Small intestine (tissue), 7 donors: ENCODE results near the gene C1orf122. TPM values are rescaled to one million over a fixed set of nuclear protein-coding genes. Genes with fewer than 3 reads are reported as not detected.
A peak's percentile ranks its signal among the peaks of the same experiment; 100 is the strongest.

Experiments
- DNase-seq, 2 donors: peaks; one replicate each; pipeline versions ENCODE4 v3.0.0 to v3.0.0-alpha.2; 2013
- FAIRE-seq: peaks from 2 replicates; lab custom pipeline; 2012; peaks lifted over from hg19 to GRCh38; lab: Jason Lieb, UNC
- H3K27ac ChIP-seq, 3 donors: one replicate each; pipeline ENCODE4 v1.5.1; 2013; ENCODE audit warnings: low read length in 2 of 3, mild to moderate bottlenecking in 2 of 3, control low read depth in 1 of 3, inconsistent platforms in 1 of 3, low read depth in 1 of 3, moderate library complexity in 1 of 3
- H3K27me3 ChIP-seq, 3 donors: one replicate each; pipeline ENCODE4 v1.6.1; 2013; ENCODE audit warnings: low read length in 3 of 3, inconsistent platforms in 1 of 3; ENCODE audit not compliant: control insufficient read depth in 3 of 3, insufficient read depth in 3 of 3
- H3K36me3 ChIP-seq, 3 donors: one replicate each; pipeline ENCODE4 v1.6.1; 2013; ENCODE audit warnings: low read length in 3 of 3, inconsistent platforms in 1 of 3, low read depth in 1 of 3, mild to moderate bottlenecking in 1 of 3, moderate library complexity in 1 of 3; ENCODE audit not compliant: control insufficient read depth in 3 of 3, insufficient read depth in 2 of 3
- H3K4me1 ChIP-seq, 3 donors: one replicate each; pipeline ENCODE4 v1.6.1; 2013; ENCODE audit warnings: low read length in 2 of 3, inconsistent platforms in 1 of 3, low read depth in 1 of 3, mild to moderate bottlenecking in 1 of 3, moderate library complexity in 1 of 3; ENCODE audit not compliant: control insufficient read depth in 3 of 3, insufficient read depth in 2 of 3
- H3K4me3 ChIP-seq, 3 donors: one replicate each; pipeline ENCODE4 v1.5.1; 2013; ENCODE audit warnings: low read length in 3 of 3, control low read depth in 1 of 3, inconsistent platforms in 1 of 3, low read depth in 1 of 3, mild to moderate bottlenecking in 1 of 3, moderate library complexity in 1 of 3
- H3K9me3 ChIP-seq, 2 donors: one replicate each; pipeline ENCODE4 v1.6.1; 2013; ENCODE audit warnings: low read depth in 1 of 2, low read length in 1 of 2; ENCODE audit not compliant: control insufficient read depth in 2 of 2, insufficient read depth in 1 of 2
- WGBS, 3 donors: extraction: QIAGEN DNeasy Blood & Tissue Kit; methylation state at CpG; one replicate each; pipeline ENCODE4 v1.1.7; 2013; 5-methylcytosine and 5-hydroxymethylcytosine counted together
- polyA plus RNA-seq, 4 donors: library from polyadenylated mRNA; stranded (reverse) in 3 of 4; unstranded in 1 of 4; fragments of 200-250 nt in 3 of 4; fragments of 120-200 nt in 1 of 4; gene quantifications; one replicate each; pipeline versions ENCODE4 v1.2.1 to v1.2.3, GENCODE V29; 2013
- donor health status: healthy with polysubstance abuse.
- donor health status: control.
- donor health status: control.
- donor health status: Bipolar disorder and iron deficiency.
- donor health status: healthy.

C1orf122 gene
- polyA plus RNA-seq, 4 donors = 29.6 to 44.0 (median 38.6) TPM

DNA sequence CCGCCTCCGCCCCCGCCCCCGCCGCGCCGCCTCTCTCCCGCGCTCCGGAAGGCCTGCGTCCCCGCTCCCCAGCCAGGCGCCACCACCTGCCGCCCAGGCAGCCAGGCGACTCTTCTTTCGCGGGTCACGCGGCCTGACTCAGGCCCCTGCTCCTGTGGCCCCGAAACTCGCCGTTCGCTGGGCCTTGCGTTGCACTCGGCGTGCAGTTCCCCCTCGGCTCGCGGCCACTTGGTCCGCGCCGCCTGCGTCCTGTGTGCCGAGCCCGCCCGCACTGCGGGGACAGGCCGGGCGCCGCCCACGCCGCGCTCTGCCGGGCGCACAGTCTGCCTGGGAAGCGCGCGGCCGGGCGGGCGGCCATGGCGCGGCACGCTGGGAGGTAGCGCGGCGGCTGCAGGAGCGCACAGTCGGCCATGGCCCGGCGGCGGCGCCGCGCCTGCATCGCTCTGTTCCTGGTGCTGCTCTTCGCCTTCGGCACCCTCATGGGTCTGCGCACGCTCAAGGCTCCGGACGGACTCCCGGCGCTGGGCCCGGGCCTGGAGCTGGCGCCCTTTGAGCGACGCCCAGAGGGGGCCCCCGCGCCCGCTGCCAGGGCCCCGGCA lies 13.7 kb upstream of the C1orf122 start, which contains the start of gene MANEAL:
Gene MANEAL, plus strand, starts transcription at position 75 of the 599 bp plus-strand sequence. Its CDS starts 336 bp downstream, at position 411.
- H3K36me3 ChIP-seq = no peaks in the 10 kb centered on the region
- WGBS, 3 donors = 0 to 1% (median 0%) methylated on average over 28 to 82 of the region's 82 CpGs
- H3K9me3 ChIP-seq = no peaks in the 10 kb centered on the region
- peak within 1 kb of the TSS; percentile 24 to 71 (median 57) for H3K4me3 ChIP-seq
- peak; percentile 35 to 71 for DNase-seq
- H3K4me1 ChIP-seq = peaks cover 0 to 4% (median 0%) of the 10 kb centered on the region in 3 donors
- H3K27me3 ChIP-seq = peaks cover 0 to 23% (median 0%) of the 10 kb centered on the region in 3 donors
- H3K27ac ChIP-seq = no peak within 1 kb of the TSS
- no peak for FAIRE-seq

DNA sequence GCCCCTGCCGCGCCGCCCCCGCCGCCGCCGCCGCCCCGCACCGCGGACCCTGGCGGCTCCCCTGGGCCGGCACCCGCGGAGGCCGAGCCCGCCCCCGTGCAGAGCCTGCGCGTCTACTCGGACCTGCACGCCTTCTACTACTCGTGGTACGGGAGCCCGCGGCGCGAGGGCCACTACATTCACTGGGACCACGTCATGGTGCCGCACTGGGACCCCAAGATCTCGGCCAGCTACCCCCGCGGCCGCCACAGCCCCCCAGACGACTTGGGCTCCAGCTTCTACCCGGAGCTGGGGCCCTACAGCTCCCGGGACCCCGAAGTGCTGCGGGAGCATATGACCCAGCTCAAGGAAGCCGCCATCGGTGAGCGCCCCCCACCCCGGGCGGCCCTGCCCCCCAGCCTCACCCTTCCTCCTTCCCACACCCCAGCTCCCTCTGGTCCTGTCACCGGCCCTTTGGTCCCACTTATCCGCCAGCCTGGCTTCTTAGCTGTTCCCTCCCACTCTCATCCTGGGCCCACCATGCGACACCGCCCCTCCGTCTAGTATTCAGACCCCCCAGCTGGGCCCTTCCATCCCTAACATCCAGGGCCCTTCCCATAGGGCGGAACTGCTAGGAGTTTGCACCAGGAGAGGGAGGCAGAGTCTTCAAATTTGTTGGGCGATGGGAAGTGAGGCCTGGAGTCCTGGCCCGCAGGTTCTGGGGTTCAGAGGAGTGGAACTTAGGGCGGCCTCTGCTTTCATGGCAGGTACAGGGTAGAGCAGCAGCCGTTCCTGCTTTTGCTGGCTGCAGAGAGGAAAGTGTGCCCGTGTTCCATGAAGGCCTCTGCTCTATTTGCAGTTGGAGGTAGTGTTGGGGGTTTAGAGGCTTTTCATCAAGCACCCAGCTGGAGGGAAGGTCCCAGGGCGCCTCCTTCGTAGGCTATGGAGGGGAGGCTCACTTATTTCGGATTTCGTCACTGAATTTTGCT lies 12.9 kb upstream of the C1orf122 start:
- 8 to 18% (median 10%) methylated on average over 29 to 59 of the region's 59 CpGs for WGBS, 3 donors
- DNase-seq (peak in 1 of 2 donors; percentile 6), FAIRE-seq (no peak)
- no peaks in the 10 kb centered on the region for H3K9me3 ChIP-seq
- peaks cover 0 to 4% (median 0%) of the 10 kb centered on the region in 3 donors for H3K36me3 ChIP-seq
- H3K4me3 ChIP-seq = peak overlapping the region; percentile 24 to 71 (median 57)
- H3K27ac ChIP-seq = no peak overlapping the region
- peaks cover 0 to 4% (median 0%) of the 10 kb centered on the region in 3 donors for H3K4me1 ChIP-seq
- peaks cover 0 to 23% (median 0%) of the 10 kb centered on the region in 3 donors for H3K27me3 ChIP-seq

DNA sequence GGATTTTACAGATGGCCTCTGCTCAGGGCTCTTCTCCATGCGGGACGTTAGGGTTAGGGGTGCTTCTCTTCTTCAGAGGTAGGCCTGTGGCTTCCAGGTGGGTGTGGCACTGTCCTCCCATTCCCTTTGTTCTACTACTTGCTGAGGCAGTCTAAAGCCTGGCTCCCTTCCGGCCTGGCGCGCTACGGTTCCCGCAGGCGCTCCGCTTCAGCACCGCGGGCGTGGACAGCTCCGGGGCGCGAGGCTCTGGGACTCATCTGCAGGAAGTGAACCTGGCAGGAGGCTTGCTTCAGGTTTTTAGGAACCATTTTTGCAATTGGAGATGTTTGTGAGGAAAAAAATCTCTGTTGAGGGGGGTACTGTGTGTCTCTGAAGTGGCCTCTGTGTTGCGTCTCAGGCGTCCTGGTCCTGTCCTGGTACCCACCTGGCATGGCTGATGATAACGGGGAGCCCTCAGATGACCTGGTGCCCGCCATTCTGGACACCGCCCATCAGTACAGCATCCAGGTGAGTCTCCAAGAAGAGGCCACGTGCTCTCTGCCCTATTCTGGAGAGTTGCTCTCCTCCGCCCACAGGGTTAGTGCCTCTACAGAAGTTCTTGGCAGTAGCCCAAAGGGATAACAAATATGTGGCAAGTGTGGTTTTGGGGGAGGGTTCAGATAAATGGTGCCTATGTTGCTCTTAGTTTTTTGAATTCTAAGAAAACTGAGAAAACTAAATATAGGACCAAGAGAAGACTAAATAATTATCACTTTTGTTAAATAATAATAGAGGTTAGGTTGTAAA lies 12.1 kb upstream of the C1orf122 start:
- DNase-seq = peak; percentile 39 to 79
- Histone ChIP-seq H3K27me3 (peaks cover 0 to 21% (median 0%) of the 10 kb centered on the region in 3 donors), H3K9me3 (no peaks in the 10 kb centered on the region), H3K27ac (no peak overlapping the region), H3K4me3 (peak overlapping the region in 1 of 3 donors; percentile 24), H3K4me1 (peaks cover 0 to 4% (median 0%) of the 10 kb centered on the region in 3 donors), H3K36me3 (peaks cover 0 to 11% (median 0%) of the 10 kb centered on the region in 3 donors)
- no peak for FAIRE-seq
- 27 to 29% (median 29%) methylated on average over 22 of the region's 22 CpGs for WGBS, 3 donors

DNA sequence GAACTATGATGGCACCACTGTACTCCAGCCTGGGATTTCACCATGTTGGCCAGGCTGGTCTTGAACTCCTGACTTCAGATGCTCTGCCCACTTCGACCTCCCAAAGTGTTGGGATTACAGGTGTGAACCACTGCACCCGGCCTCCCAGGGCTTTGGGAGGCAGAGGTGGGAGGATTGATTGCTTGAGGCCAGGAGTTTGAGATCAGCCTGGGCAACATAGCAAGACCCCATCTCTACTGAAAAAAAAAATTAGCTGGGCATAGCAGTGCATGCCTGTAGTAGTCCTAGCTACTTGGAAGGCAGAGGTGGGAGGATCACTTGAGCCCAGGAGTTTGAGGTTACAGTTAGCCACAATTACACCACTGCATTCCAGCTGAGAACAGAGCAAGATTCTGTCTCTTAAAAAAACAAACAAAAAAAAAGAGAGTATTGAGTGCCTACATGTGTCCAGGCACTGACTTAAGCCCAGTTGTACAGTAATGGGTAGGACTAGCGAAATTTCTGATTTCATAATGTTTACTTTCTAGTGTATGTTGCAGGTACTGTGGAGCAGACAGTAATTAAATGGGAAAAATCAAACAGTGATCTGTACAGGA lies 9.7 kb upstream of the C1orf122 start:
- peaks cover 0 to 19% (median 0%) of the 10 kb centered on the region in 3 donors for H3K36me3 ChIP-seq
- no peak overlapping the region for H3K27ac ChIP-seq
- FAIRE-seq (no peak), DNase-seq (no peak)
- peaks cover 0 to 4% (median 0%) of the 10 kb centered on the region in 3 donors for H3K4me1 ChIP-seq
- no peak overlapping the region for H3K4me3 ChIP-seq
- H3K27me3 ChIP-seq = peaks cover 0 to 13% (median 0%) of the 10 kb centered on the region in 3 donors
- 89 to 95% (median 91%) methylated on average over 3 of the region's 3 CpGs for WGBS, 3 donors
- no peaks in the 10 kb centered on the region for H3K9me3 ChIP-seq

DNA sequence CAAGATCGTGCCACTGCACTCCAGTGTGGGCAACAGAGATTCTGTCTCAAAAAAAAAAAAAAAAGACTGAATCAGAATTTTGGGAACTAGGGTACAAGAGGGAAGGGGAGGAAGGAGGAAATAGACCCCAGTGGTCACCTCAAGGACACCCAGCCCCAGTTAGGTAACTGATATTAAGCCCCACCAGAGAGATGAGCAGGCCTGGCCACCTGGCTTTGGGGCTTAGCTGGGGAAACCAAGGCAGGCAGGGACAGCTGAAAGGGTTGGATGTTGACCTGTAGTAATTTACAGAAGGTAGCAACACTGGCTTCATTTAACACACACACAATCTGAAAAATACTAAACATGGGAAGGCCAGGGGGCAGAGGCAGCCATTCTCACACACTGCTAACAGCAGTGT lies 5.2 kb upstream of the C1orf122 start:
- H3K4me3 ChIP-seq = no peak overlapping the region
- H3K36me3 ChIP-seq = peaks cover 15 to 51% (median 17%) of the 10 kb centered on the region in 3 donors
- 87 to 100% (median 92%) methylated on average over 1 of the region's 1 CpG for WGBS, 3 donors
- DNase-seq (no peak), FAIRE-seq (no peak)
- H3K4me1 ChIP-seq = peaks cover 0 to 2% (median 0%) of the 10 kb centered on the region in 3 donors
- no peak overlapping the region for H3K27ac ChIP-seq
- H3K27me3 ChIP-seq = no peaks in the 10 kb centered on the region
- no peaks in the 10 kb centered on the region for H3K9me3 ChIP-seq

DNA sequence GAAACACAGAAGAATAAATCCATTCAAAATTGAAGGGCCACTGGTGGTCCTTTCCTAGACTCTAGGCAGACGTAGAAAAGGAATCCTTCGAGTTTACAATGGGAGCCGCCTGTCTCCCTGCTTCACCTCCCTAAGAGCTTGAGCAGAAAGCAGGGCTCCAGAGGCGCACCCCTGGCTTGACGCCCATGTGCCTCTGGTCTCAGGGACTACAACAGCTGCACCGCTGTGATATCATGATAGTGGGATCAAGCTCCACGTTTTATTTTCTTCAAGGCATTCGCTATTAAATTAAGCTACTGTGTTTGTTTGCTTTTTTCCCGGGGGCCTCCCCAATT lies 403 bp upstream of the C1orf122 start:
- FAIRE-seq (no peak), DNase-seq (peak in 1 of 2 donors; percentile 6)
- Histone ChIP-seq H3K27ac (peak overlapping the region; percentile 41 to 98 (median 71)), H3K4me1 (peaks cover 2 to 7% (median 5%) of the 10 kb centered on the region in 3 donors), H3K9me3 (no peaks in the 10 kb centered on the region), H3K27me3 (no peaks in the 10 kb centered on the region), H3K4me3 (peak overlapping the region; percentile 71 to 86 (median 76)), H3K36me3 (peaks cover 15 to 43% (median 17%) of the 10 kb centered on the region in 3 donors)
- 6 to 12% (median 10%) methylated on average over 9 of the region's 9 CpGs for WGBS, 3 donors

DNA sequence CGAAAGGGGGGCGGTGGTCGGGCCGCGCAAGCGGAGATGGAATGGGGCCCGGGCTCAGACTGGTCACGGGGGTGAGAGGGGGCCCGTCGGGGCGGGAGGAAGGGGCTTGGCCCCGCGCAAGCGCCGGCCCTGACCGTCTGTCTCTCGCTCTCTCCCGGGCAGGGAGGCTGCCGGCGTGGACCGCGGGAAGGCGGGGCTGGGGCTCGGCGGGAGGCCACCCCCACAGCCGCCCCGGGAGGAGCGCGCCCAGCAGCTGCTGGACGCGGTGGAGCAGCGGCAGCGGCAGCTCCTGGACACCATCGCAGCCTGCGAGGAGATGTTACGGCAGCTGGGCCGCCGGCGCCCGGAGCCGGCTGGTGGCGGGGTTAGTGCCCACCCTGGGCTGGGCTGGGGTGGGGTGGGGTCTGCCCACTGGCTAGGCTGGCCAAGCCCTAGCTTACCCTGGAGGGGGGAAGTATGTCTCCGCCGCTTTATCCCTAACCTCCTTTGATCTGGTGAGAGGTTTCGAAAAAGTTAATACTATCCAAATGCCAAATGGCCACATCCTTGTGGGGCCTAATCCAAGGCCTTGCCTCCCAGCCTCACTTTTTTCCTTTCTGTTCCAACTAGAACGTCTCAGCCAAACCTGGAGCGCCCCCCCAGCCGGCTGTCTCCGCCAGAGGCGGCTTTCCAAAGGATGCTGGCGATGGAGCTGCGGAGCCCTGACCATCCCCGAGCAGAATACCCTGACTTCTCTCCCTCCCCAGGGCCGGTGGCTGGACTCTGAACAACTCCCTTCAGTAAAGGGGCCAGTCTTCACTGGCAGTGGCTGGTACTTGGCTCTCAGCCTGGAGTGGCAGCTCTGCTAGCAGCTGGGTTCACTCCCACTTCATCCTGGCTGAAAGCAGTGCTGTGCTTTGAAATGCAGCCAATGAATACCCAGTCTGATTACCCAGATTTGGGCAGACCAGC lies 1.1 kb downstream of the C1orf122 start:
- 2 to 7% (median 2%) methylated on average over 41 to 54 of the region's 54 CpGs for WGBS, 3 donors
- Histone ChIP-seq H3K27me3 (no peaks in the 10 kb centered on the region), H3K36me3 (peaks cover 11 to 41% (median 11%) of the 10 kb centered on the region in 3 donors), H3K9me3 (no peaks in the 10 kb centered on the region), H3K4me3 (peak overlapping the region; percentile 71 to 86 (median 76)), H3K4me1 (peaks cover 2 to 7% (median 5%) of the 10 kb centered on the region in 3 donors), H3K27ac (peak overlapping the region; percentile 71 to 98 (median 85))
- DNase-seq (peak; percentile 66 to 85), FAIRE-seq (no peak)
